HG02973 (cell line): ENCODE data around the gene FAM124A.

Source experiments
- ATAC-seq: cut with Tn5 transposase; IDR thresholded peaks from one replicate; pipeline ENCODE4 v1.9.1; 2021; ENCODE audit warnings: moderate library complexity; ENCODE audit not compliant: unreplicated experiment

Gene FAM124A

DNA sequence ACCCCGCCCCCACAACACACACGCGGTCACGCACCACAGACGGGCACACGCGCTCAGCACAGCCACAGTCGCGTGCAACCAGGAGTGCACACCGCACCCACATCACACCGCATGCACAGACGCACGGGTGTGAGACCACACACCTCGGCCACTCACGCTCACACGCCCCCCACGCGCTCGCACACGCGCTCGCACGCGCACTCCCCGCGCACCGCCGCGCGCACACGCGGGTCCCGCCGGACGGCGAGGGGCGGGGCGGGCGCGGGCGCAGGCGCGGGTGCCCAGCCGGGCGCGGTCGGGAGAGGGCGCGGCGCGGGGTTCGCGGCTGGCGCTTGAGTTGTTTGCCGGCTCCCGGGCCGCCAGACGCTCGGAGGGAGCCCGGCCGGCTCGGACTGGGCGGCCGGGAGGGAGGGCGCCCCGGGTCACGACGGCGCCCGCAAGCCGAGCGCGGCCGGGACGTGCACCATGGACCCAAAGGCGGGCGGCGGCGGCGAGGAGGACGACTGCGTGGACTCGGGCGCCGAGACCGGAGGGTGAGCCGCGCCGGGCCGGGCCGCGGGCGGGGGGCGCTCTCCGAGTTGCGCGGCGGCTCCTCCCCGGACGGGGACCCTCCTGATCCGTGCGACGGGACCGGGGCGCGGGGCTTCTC, at the start of gene FAM124A:
FAM124A (plus strand) TSS at position 362 of the 649 bp plus-strand sequence; CDS start at position 466, 104 bp downstream.
- ATAC-seq = no peak

- no peak for ATAC-seq
Measured at GRCh38 chr13:51175021-51175420, 47.2 kb upstream of the FAM124A start.

DNA sequence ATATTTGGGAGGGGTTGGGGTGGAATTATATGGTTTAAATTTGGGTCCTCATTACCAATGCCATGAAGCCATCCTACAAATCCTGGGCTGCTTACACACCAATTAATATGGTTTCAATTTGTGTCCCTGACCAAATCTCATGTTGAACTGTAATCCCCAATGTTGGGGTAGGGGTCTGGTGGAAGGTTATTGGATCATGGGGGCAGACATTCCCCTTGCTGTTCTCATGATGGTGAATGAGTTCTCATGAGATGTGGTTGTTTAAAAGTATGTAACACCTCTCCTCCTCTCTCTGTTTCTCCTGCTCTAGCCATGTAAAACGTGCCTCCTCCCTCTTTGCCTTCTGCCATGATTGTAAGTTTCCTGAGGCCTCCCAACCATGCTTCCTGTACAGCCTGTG, 46.6 kb upstream of the FAM124A start:
- ATAC-seq = no peak

- no peak for ATAC-seq
Measured at GRCh38 chr13:51177188-51177587, 45.0 kb upstream of the FAM124A start.

DNA sequence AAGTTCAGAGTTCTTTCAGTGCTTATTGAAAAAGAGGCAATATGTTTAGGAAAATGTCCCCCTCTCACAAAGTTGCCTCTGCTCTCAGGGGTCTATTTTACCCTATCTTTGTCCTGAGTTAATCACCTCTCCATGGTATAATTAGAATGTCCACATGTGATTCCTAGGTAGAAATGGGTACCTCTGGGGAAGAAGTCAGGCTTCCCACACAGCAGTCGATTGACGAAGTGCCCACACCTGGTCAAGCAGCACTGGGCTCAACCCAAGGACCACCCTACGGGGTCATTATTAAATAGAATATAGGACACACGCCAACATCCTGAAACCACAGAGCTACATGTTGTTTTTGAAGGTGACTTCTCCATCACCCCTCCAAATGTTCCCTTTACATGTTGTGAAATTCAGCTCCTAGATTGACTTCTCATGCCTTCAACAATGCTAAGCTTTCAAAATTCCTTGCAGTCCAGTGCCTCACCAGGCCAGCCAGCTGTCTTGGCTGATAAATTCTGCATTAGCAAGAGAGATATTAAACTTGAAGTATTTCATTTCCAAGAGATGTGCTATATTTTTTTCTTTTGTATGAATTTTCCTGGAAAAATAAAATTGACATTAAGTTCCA, 43.6 kb upstream of the FAM124A start:
- ATAC-seq = no peak

DNA sequence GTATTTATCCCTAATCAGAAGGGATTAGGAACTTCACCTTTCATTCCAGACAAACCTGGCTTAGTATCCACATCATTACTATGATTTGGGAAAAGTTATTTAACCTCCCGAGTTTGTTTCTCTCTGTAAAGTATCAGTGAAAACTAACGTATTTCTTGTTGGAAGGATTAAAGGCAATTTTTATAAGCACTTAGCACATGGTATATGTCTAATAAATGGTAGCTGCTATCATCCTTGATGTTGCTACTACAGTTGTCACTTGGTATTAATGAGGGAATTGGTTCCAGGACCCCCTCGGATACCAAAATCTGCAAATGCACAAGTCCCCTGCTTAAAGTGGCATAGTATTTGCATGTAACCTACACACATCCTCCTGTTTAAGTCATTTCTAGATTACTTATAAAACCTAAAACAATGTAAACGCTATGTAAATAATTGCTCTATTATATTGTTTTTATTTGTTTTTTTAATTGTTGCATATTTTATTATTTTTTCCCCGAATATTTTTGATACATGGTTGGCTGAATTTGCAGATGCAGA, 42.7 kb upstream of the FAM124A start:
- ATAC-seq = no peak

- ATAC-seq = no peak
Measured at GRCh38 chr13:51180853-51181511, 41.2 kb upstream of the FAM124A start.

DNA sequence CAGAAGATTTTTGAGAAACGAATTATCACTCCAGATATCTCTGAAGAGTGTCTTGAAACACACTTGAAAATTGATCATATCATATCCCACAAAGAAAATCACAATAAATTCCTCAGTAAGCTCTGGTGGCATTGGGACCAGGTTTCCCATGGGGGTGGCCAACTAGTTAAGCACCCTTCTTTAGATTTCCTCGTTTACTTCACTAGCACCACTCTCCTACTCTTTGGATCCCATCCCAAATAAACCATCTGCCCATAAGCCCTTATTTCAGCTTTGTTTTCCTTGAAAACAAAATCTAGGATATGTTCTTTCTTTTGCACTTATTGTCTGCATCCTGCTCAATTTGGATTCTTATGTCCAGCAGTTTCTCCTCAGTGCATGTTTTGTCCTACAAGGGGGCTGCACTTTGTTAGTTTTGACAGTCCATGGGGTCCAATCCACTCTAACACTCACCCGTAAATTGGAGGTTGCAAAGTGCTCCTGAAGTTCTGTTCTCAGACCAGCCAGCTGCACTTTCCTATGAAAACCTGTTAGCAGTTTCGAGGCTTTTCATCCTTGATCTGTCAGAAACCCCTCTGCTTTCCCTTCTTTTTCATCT, 40.3 kb upstream of the FAM124A start:
- no peak for ATAC-seq

DNA sequence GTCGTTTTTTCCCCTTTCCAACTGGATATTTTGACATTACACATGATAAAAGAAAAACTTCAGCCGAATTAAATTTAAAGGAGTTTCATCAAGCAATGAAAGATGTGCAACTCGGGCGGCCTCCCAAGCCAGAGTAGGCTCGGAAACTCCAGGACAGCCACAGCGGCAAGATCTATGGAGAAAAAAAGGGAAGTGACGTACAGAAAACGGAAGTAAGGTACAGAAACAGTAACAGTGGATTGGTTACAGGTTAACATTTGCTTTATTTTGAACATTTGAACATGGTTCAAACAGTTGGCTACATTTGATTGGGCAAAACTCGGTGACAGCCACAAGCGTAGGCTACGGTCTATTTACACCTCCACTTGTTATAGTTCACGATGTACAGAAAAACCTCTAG, 30.5 kb upstream of the FAM124A start:
- ATAC-seq = no peak

GRCh38 chr13:51192348-51192747, 29.9 kb upstream of the FAM124A start:
- no peak for ATAC-seq

DNA sequence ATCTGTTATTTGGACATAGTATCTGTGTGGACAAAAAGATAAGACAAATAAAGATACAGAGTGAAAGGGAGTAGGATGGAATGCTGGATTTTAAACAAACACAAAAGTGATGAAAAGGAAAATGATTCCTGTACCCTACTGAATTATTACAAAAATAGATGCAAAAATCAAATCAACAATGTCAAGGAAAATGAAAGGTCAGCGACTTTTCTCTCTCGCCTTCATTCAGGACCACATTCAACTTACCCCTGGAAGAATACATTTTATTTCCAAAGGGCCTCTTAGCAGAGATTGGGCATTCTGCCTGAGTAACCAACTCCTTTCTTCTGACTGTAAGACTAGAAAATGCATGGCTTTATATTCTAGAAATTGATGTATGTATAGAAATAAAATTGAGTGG, 28.8 kb upstream of the FAM124A start:
- no peak for ATAC-seq

GRCh38 chr13:51194942-51195341, 27.3 kb upstream of the FAM124A start:
- no peak for ATAC-seq

GRCh38 chr13:51201886-51202285, 20.3 kb upstream of the FAM124A start:
- ATAC-seq = no peak

DNA sequence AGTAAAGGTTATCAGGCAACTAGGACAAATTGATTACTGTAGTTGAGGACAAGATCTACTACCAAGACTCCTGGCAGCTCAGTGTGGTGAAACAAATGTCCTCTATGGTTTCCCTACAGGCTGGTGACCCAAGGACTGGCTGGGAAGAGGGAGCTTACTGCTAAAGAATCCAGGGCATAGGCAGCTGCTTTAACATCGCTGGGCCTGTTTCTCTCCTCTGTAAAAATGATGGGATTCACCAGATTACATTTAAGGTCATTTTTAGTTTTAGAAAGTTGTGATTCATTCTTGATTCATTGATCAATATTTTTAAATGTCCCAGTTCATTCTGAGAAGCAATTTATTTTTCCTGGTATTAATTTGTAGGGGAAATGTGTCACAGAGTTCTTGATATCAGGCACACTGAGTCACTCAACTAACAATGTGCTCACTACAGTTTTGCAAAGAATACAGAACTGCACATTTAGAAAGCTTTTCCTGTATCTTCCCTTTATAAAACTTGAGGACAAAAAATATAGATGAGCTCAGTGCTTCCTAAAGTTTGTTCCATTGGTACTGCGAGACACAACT, 19.6 kb upstream of the FAM124A start:
- no peak for ATAC-seq

- no peak for ATAC-seq
Measured at GRCh38 chr13:51206584-51206983, 15.6 kb upstream of the FAM124A start.

- ATAC-seq = no peak
Measured at GRCh38 chr13:51207881-51208280, 14.3 kb upstream of the FAM124A start.

- no peak for ATAC-seq
Measured at GRCh38 chr13:51208716-51209115, 13.5 kb upstream of the FAM124A start.

DNA sequence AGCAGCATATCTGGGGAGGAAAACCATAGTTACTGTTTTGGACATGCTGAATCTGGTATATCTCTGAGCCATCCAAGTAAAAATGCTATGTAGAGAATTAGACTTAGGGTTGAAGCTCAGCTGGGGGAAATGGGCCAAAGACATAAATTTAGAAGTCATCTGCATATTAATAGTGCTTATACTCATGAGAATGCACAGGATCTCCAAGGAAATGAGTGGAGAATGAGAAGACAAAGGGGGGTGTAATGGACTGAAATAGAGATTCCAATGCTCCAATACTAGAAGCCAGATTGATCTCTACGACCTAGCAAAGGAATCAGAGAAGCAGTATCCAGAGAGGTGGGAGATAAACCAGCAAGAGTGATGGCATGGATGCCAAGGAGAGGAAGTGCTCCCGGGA, 10.3 kb upstream of the FAM124A start:
- no peak for ATAC-seq

GRCh38 chr13:51212758-51213157, 9.4 kb upstream of the FAM124A start:
- ATAC-seq = no peak

DNA sequence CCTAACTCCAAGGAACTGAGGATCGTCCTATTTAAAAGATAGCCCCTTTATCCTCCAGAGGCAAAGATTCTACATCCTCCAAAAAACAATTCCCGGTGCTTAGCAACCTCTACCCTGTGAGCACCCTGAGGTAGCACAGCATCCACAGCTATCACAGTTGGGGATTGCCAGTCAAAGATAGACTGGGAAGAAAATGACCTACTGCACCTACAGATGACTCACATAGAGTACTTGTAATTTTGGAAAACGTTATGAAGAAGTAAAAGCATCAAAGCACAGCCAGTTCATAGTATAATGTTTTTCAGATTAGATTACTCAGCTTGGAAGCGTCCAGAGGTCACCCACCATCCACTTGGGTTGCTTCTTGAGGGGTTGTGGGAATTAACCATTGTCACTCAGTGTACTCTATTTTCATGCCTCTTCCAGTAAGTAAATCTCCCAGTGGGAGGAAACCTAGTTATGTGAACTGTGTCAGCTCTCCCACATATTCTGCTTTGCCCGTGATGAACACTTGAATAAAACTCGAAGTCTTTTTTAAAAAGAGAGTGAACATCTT, 8.9 kb upstream of the FAM124A start:
- no peak for ATAC-seq

DNA sequence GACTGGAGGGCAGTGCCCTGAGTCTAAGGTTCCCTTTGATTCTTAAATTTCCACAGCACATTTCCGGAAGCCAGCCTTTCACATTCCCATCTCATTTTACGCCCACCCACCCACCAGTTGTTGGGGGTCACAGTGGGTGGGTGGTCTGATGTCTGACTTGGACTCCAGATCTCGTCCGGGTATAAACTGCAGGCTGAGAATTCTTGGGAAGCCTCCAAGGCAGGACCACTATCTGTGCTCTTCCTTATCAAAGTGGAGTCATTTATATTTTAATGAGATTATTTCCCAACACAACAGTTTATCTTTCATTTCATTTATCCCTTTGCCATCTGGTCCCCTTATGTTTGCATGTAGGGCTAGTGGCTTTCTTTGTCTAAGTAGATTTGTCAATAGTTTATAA, 3.6 kb upstream of the FAM124A start:
- no peak for ATAC-seq
